Natural killer cell treated with Interleukin-12 subunit alpha and Interleukin-12 subunit beta and Interleukin-15 and Interleukin-18, amount 100 ng/mL, for 72 hours (primary cell): ENCODE data around the gene GRK6. TPM values are rescaled to one million over a fixed set of nuclear protein-coding genes. Genes with fewer than 3 reads are reported as not detected.

Source experiments
- ATAC-seq, 2 donors: fragments of 150-1000 bp; cut with Tn5 transposase in 1 of 2; sonication (Bioruptor Pico), chemical (Tn5 transposase) in 1 of 2; 2 replicates each; pipeline ENCODE4 v1.10.0; 2021
- DNase-seq: peaks from one replicate; pipeline ENCODE4 v3.0.0; 2022; ENCODE audit warnings: low spot score
- H3K27ac Mint-ChIP-seq, 2 donors: 1 replicate in 1 of 2; 2 replicates in 1 of 2; pipeline ENCODE4 v1.8.0; 2022; ENCODE audit warnings: mixed read lengths in 2 of 2, mild to moderate bottlenecking in 1 of 2, moderate library complexity in 1 of 2
- H3K27me3 Mint-ChIP-seq, 2 donors: 1 replicate in 1 of 2; 2 replicates in 1 of 2; pipeline ENCODE4 v1.8.0; 2022; ENCODE audit warnings: mixed read lengths in 2 of 2
- H3K36me3 Mint-ChIP-seq: one replicate; pipeline ENCODE4 v1.8.0; 2022; ENCODE audit warnings: mixed read lengths
- H3K4me1 Mint-ChIP-seq, 2 donors: 1 replicate in 1 of 2; 2 replicates in 1 of 2; pipeline ENCODE4 v1.8.0; 2022; ENCODE audit warnings: low read depth in 2 of 2, mixed read lengths in 2 of 2, mild to moderate bottlenecking in 1 of 2
- H3K4me3 Mint-ChIP-seq: one replicate; pipeline ENCODE4 v1.8.0; 2022; ENCODE audit warnings: mixed read lengths
- H3K9me3 Mint-ChIP-seq: 2 replicates; pipeline ENCODE4 v1.8.0; 2022; ENCODE audit warnings: mixed read lengths
- total RNA-seq, 2 donors: library from RNA; stranded (reverse); gene quantifications; one replicate each; pipeline ENCODE4 v1.2.3, GENCODE V29; 2022

GRK6 gene
- total RNA-seq, 2 donors from 2014 or later = 58.1 to 113 TPM

GRCh38 chr5:177453852-177454396 is 27.4 kb downstream of the GRK6 start:
- H3K36me3 Mint-ChIP-seq = no peaks in the 10 kb centered on the region
- DNase-seq (no peak), ATAC-seq (no peak)
- H3K27me3 Mint-ChIP-seq = peaks cover 0 to 3% of the 10 kb centered on the region in 2 donors
- peak overlapping the region; percentile 79 for H3K4me3 Mint-ChIP-seq
- peaks cover 10 to 16% of the 10 kb centered on the region in 2 donors for H3K4me1 Mint-ChIP-seq
- no peaks in the 10 kb centered on the region for H3K9me3 Mint-ChIP-seq
- peak overlapping the region in 1 of 2 donors; percentile 41 for H3K27ac Mint-ChIP-seq

GRCh38 chr5:177454397-177455035 is 28.0 kb downstream of the GRK6 start:
- DNase-seq (peak; percentile 94), ATAC-seq (peak; percentile 79 to 85)
- peak overlapping the region; percentile 73 for H3K4me3 Mint-ChIP-seq
- peaks cover 0 to 3% of the 10 kb centered on the region in 2 donors for H3K27me3 Mint-ChIP-seq
- H3K9me3 Mint-ChIP-seq = no peaks in the 10 kb centered on the region
- H3K36me3 Mint-ChIP-seq = no peaks in the 10 kb centered on the region
- H3K4me1 Mint-ChIP-seq = peaks cover 10 to 16% of the 10 kb centered on the region in 2 donors
- no peak overlapping the region for H3K27ac Mint-ChIP-seq

DNA sequence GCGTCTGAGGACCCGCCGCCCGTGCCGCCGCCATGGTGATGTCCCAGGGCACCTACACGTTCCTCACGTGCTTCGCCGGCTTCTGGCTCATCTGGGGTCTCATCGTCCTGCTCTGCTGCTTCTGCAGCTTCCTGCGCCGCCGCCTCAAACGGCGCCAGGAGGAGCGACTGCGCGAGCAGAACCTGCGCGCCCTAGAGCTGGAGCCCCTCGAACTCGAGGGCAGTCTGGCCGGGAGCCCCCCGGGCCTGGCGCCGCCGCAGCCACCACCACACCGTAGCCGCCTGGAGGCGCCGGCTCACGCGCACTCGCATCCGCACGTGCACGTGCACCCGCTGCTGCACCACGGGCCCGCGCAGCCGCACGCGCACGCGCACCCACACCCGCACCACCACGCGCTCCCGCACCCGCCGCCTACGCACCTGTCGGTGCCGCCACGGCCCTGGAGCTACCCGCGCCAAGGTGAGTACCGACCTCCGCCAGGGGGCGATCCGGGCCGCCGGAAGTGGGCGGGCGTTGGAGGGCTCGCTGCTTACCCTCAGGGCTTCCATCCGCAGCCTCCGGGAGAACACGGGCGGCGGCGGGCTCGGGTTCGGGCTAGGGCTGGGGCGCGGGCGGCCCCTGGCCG is 28.7 kb downstream of the GRK6 start:
- DNase-seq (peak; percentile 91), ATAC-seq (peak; percentile 72 to 79)
- no peaks in the 10 kb centered on the region for H3K9me3 Mint-ChIP-seq
- H3K4me3 Mint-ChIP-seq = peak overlapping the region; percentile 73
- H3K4me1 Mint-ChIP-seq = peaks cover 10 to 16% of the 10 kb centered on the region in 2 donors
- H3K27me3 Mint-ChIP-seq = peaks cover 0 to 3% of the 10 kb centered on the region in 2 donors
- no peak overlapping the region for H3K27ac Mint-ChIP-seq
- H3K36me3 Mint-ChIP-seq = no peaks in the 10 kb centered on the region

DNA sequence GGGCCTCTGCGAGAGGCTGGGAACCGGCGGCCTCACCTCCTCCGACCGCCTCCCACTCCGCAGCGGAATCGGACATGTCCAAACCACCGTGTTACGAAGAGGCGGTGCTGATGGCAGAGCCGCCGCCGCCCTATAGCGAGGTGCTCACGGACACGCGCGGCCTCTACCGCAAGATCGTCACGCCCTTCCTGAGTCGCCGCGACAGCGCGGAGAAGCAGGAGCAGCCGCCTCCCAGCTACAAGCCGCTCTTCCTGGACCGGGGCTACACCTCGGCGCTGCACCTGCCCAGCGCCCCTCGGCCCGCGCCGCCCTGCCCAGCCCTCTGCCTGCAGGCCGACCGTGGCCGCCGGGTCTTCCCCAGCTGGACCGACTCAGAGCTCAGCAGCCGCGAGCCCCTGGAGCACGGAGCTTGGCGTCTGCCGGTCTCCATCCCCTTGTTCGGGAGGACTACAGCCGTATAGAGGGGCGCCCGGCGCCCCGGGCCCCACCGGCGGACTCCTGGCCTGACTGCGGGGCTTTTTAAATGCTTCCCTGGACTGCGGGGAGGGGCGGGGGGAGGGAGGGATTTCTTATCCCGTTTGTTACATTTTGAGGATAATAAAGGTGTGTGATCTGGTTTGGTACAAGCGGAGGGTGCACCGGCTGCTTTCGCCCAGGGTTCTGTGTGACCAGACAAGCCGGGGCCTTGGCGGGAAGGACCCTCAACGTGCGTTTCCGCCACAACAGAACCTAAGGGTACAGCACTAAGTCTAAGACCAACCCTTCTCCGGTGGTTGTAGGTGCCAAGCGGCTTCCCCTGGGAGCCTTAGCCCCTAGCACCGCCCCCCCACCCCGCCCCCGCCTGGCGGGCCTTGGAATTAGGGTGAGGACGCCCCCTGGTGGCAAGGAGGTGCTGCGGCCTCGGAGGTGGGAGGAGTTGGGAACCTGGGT is 29.4 kb downstream of the GRK6 start:
- H3K9me3 Mint-ChIP-seq = no peaks in the 10 kb centered on the region
- H3K36me3 Mint-ChIP-seq = no peaks in the 10 kb centered on the region
- H3K4me1 Mint-ChIP-seq = peaks cover 10 to 13% of the 10 kb centered on the region in 2 donors

DNA sequence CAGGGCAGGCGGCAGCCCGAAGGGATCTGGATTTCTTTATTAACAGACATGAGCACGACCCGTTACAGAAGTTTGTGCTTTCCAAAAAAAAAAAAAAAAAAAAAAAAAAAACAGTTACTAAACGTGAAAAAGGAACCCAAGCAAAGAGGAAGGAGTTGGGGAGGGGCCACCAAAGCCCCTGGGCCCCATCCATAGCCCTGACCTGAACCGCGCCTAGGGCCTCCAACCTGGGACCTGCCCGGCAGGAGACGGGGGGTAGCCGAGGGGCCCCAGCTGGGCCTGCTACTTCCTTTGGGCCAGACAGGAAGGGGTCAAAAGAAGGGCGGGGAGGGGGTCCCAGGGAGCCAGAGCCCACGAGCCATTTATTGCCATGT is 30.1 kb downstream of the GRK6 start:
- peak overlapping the region in 1 of 2 donors; percentile 44 for H3K27ac Mint-ChIP-seq
- H3K27me3 Mint-ChIP-seq = peaks cover 0 to 3% of the 10 kb centered on the region in 2 donors
- no peak for ATAC-seq
- no peaks in the 10 kb centered on the region for H3K9me3 Mint-ChIP-seq
- DNase-seq = no peak
- H3K4me3 Mint-ChIP-seq = peak overlapping the region; percentile 73
- H3K4me1 Mint-ChIP-seq = peaks cover 13 to 14% of the 10 kb centered on the region in 2 donors
- no peaks in the 10 kb centered on the region for H3K36me3 Mint-ChIP-seq

More for the DNA sequence above, 29.4 kb downstream of the GRK6 start:
- peaks cover 0 to 3% of the 10 kb centered on the region in 2 donors for H3K27me3 Mint-ChIP-seq
- H3K4me3 Mint-ChIP-seq = peak overlapping the region; percentile 73
- peak; percentile 87 for DNase-seq
- peak; percentile 51 to 64 for ATAC-seq
- peak overlapping the region in 1 of 2 donors; percentile 44 for H3K27ac Mint-ChIP-seq

DNA sequence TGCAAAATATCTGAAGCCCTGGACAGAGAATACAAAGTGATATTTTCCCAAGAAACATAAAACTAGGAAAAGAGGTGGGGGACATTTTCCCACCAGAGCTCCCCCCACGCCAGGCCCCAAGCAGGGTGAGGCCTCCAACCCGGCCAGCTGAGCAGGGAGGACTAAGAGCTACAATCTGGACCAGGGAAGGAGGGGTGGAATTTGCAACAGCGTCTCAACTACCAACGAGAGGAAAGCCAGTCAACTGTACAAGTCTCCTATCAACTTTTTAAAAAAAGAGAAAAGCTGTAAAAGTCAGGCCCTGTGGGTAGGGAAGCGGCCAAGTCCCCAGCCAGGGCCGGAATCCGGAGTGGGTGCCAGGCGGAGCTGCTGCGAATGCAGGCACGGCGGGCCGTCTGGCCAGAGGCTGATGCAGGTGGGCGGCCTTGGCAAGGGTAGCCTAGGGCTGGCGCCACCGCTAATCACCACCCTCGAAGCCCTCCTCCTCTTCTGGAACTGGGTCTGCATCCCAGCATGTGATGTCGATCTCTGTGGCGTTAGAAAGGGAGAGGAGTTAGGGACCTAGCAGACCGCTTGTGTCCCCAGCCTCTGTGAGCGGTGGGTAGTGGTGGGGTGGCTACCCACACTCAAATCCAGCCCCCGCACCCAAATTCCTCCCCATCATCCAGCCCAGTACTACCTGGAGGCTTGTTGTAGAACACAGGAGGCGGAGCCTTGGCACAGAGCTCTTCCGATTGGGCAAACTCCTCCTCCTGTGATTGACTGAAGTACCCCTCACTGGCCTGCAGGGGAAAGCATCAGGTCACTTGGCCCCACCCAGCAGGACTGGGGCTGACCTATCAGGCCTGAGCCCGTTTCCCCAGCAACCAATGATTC is 30.7 kb downstream of the GRK6 start:
- no peak overlapping the region for H3K4me3 Mint-ChIP-seq
- DNase-seq (peak; percentile 73), ATAC-seq (peak; percentile 56 to 58)
- peaks cover 9 to 15% of the 10 kb centered on the region in 2 donors for H3K4me1 Mint-ChIP-seq
- H3K36me3 Mint-ChIP-seq = no peaks in the 10 kb centered on the region
- H3K27ac Mint-ChIP-seq = no peak overlapping the region
- H3K9me3 Mint-ChIP-seq = no peaks in the 10 kb centered on the region
- no peaks in the 10 kb centered on the region for H3K27me3 Mint-ChIP-seq

DNA sequence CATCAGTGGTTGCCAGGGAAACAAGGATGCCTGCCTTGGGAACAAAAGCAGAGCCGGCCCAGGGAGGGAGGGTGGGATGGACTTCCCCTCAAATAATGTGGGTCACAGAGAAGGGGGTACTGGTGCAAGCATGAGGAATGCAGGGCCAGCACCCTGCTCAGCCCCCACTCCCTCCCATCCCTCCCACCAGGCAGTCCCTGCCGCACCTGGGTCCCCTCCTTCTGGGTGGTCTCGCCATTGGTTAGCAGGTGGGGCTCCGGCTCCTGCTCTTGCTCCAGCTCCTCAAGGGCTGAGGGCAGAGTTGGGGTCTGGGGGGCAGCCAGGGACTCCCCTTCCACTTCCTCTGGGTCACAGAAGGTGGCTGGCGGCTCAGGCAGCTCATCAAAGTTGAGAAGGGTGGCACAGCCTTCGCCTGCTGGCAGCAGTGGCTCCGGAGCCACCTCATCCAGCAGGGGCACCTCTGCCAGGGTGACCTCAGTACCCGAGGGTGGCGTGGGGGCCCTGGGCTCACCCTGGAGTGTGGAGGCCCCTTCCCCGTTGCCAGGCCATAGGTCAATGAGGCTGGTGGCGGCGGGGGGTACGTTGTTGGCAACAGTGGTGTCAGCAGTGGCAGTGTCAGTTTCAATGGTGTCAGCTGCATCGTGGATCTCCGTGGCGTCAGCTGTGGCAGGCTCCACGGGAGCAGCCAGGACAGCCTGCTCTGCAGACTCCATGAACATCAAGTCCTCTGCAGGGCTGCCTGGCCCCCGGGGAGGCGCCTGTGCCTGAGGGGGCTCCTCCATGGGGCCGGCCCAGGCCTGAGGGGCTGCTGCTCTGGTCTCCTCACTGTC is 31.6 kb downstream of the GRK6 start:
- no peak overlapping the region for H3K4me3 Mint-ChIP-seq
- H3K27ac Mint-ChIP-seq = no peak overlapping the region

GRCh38 chr5:177458912-177459350 is 32.5 kb downstream of the GRK6 start:
- Mint-ChIP-seq H3K9me3 (no peaks in the 10 kb centered on the region), H3K36me3 (no peaks in the 10 kb centered on the region), H3K4me3 (no peak overlapping the region), H3K27me3 (no peaks in the 10 kb centered on the region), H3K4me1 (peaks cover 3 to 12% of the 10 kb centered on the region in 2 donors), H3K27ac (no peak overlapping the region)
- ATAC-seq (no peak), DNase-seq (no peak)

More for the DNA sequence above, 31.6 kb downstream of the GRK6 start:
- H3K27me3 Mint-ChIP-seq = no peaks in the 10 kb centered on the region
- no peaks in the 10 kb centered on the region for H3K36me3 Mint-ChIP-seq
- H3K4me1 Mint-ChIP-seq = peaks cover 9 to 16% of the 10 kb centered on the region in 2 donors
- no peak for ATAC-seq
- DNase-seq = no peak
- no peaks in the 10 kb centered on the region for H3K9me3 Mint-ChIP-seq

GRCh38 chr5:177459357-177459756 is 32.9 kb downstream of the GRK6 start:
- Mint-ChIP-seq H3K27ac (no peak overlapping the region), H3K4me1 (peaks cover 2 to 10% of the 10 kb centered on the region in 2 donors), H3K27me3 (no peaks in the 10 kb centered on the region), H3K9me3 (no peaks in the 10 kb centered on the region), H3K36me3 (no peaks in the 10 kb centered on the region), H3K4me3 (no peak overlapping the region)
- ATAC-seq (no peak), DNase-seq (no peak)

DNA sequence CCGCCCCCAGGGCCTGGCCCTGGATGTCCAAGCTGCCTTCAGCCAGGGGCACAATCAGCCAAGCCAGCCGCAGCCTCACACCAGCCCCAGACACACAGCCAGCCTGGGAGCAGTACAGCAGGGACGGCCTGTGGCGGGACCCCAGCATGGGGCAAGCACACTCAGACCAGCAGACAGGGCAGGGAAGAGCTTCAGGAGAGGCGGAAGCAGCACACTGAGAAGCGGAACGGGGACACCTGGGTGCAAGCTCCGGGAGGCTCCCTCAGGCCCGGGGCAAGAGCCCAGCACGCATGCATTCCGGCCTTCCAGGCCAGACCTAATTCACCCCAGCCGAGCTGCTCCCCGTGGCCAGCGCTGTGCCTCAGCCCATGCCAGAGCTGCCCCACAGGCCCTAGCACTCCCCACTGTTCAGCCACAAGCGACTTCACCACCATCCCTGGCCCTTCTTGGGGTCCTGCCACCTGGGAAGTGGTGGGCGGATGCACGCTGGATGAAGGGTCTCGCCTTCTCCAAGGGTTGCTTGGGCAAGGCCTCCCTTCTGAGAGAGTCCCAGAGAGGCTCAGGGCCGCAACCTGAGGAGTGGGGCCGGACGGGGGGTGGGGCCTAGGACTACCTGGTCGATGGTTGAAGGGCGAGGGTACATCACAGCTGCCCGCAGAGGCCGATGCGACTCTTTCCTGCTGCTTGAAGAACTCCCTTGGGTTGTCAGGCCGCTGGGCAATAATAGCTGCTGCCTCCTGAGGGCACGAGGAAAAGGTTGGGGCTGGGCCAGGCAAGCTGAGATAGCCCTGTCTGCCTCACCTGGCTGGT is 33.5 kb downstream of the GRK6 start:
- DNase-seq (no peak), ATAC-seq (no peak)
- H3K36me3 Mint-ChIP-seq = no peaks in the 10 kb centered on the region
- H3K27ac Mint-ChIP-seq = no peak overlapping the region
- H3K27me3 Mint-ChIP-seq = no peaks in the 10 kb centered on the region
- peaks cover 2 to 10% of the 10 kb centered on the region in 2 donors for H3K4me1 Mint-ChIP-seq
- no peak overlapping the region for H3K4me3 Mint-ChIP-seq
- no peaks in the 10 kb centered on the region for H3K9me3 Mint-ChIP-seq

GRCh38 chr5:177462021-177462670 is 35.7 kb downstream of the GRK6 start:
- Mint-ChIP-seq H3K9me3 (no peaks in the 10 kb centered on the region), H3K4me1 (peaks cover 2 to 10% of the 10 kb centered on the region in 2 donors), H3K4me3 (no peak overlapping the region), H3K36me3 (no peaks in the 10 kb centered on the region), H3K27me3 (no peaks in the 10 kb centered on the region), H3K27ac (peak overlapping the region in 1 of 2 donors; percentile 43)
- DNase-seq (no peak), ATAC-seq (no peak)
